ENCODE data around the gene SYNJ2.

SYNJ2 gene

GRCh38 chr6:157985378-157986155 is 3.9 kb downstream of the SYNJ2 start:
- DNase-seq (ENCODE audit: low read depth) = no peak
- TF ChIP-seq POLR2A (IDR thresholded peaks at IDR 0.05; ENCODE audit: extremely low read depth, insufficient read length) (no peak), MYC (IDR thresholded peaks at IDR 0.05; ENCODE audit: low read depth, low read length) (no peak)
- TF ChIP-seq, protein P1, sequence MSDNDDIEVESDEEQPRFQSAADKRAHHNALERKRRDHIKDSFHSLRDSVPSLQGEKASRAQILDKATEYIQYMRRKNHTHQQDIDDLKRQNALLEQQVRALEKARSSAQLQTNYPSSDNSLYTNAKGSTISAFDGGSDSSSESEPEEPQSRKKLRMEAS (IDR thresholded peaks at IDR 0.05; ENCODE audit: low read depth, low read length) = no peak
- TF ChIP-seq, protein P2, sequence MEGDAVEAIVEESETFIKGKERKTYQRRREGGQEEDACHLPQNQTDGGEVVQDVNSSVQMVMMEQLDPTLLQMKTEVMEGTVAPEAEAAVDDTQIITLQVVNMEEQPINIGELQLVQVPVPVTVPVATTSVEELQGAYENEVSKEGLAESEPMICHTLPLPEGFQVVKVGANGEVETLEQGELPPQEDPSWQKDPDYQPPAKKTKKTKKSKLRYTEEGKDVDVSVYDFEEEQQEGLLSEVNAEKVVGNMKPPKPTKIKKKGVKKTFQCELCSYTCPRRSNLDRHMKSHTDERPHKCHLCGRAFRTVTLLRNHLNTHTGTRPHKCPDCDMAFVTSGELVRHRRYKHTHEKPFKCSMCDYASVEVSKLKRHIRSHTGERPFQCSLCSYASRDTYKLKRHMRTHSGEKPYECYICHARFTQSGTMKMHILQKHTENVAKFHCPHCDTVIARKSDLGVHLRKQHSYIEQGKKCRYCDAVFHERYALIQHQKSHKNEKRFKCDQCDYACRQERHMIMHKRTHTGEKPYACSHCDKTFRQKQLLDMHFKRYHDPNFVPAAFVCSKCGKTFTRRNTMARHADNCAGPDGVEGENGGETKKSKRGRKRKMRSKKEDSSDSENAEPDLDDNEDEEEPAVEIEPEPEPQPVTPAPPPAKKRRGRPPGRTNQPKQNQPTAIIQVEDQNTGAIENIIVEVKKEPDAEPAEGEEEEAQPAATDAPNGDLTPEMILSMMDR (IDR thresholded peaks at IDR 0.05; ENCODE audit: low read depth, low read length) = no peak
- H3K4me3 ChIP-seq (ENCODE audit: low read depth, low read length) = no peak overlapping the region

DNA sequence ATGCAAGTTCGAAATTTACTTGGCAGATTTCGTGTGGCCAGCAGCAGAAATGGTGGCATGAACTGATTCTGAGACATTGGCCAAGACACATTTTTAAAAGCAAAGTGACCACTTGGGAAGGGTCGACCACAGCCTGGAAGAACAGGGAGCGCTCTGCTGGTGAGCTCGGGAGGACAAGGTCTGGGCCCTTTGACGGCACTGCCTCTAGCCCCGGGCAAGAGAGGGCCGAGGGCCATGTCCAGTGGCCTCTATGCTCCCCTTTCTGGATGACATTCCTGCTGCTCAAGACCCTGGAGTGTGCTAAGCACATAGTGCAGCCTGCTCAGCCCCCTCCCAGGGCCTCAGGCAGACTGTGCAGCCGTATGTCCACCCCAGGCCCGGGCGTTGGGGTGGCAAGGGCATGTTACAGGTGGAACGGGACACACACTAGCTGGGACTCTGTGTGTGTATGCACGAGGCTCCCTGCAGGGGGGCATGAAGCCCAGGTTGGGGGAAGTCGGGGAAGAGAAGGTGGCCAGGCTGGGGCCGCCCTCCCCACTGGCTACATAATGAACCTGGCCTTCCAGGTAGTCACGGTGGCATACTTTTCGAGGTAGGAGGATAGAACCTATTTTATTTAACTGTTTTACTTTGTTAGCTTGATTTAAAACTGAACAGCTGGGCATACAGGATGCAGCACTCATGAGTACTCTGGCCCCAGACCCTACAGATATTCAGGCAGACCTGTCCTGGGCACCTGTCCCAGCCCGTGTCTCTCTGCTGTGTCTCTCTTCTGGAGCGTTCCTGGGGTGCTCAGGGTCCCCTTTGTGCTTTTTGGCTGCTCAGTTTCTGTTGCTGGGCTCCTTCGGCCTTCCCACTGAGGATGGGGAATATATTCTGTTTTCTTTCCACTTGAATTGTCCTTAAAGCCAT is 6.4 kb downstream of the SYNJ2 start:
- no peak for DNase-seq (ENCODE audit: low read depth)
- TF ChIP-seq MYC (IDR thresholded peaks at IDR 0.05; ENCODE audit: low read depth, low read length) = no peak
- TF ChIP-seq, protein P1 (IDR thresholded peaks at IDR 0.05; ENCODE audit: low read depth, low read length) = no peak
- TF ChIP-seq, protein P2 (IDR thresholded peaks at IDR 0.05; ENCODE audit: low read depth, low read length) = no peak
- H3K4me3 ChIP-seq (ENCODE audit: low read depth, low read length) = no peak overlapping the region

- no peak for DNase-seq (ENCODE audit: low read depth)
- TF ChIP-seq MYC (IDR thresholded peaks at IDR 0.05; ENCODE audit: low read depth, low read length) (no peak), POLR2A (IDR thresholded peaks at IDR 0.05; ENCODE audit: extremely low read depth, insufficient read length) (no peak)
- TF ChIP-seq, protein P1 (IDR thresholded peaks at IDR 0.05; ENCODE audit: low read depth, low read length) = no peak
- TF ChIP-seq, protein P2 (IDR thresholded peaks at IDR 0.05; ENCODE audit: low read depth, low read length) = no peak
- H3K4me3 ChIP-seq (ENCODE audit: low read depth, low read length) = no peak overlapping the region
These were observed 7.0 kb downstream of the SYNJ2 start for GRCh38 chr6:157988700-157989063.

DNA sequence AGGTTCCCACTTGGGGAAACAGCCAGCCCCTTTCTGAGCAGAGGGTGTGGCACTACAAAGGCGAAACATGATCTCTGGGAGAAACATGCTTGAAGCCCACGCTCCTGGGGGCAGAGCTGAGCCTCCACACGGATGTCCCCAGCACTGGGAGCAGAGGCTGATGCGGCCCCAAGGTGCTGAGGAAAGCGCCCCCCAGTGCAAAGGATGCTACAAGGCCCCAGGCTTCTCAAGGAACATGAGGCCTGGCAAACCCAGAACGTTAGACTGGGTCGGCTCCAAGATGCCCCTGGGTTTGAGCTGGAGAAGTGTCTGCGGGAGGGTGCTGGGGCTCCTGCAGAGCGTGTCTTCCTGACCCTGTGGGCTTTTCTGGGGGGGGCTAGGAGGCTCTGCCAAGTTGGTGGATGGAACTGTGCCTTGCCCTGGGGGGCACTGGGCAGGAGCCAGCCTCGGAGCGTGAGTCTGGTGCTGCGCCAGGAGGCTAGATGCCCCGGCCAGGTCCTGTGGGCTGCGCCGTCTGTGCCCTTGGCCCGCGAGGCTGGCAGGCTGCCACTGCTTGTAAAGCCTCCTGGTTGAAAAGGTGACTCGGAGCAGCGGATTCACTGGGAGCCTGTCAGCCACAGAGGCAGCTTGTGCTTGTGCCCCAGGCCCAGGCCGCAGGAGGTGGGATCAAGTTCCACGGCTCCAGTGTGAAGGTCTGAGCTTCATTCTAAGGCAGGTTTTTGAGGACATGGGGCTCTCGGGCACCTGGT is 8.1 kb downstream of the SYNJ2 start:
- no peak for TF ChIP-seq POLR2A (IDR thresholded peaks at IDR 0.05; ENCODE audit: extremely low read depth, insufficient read length)
- TF ChIP-seq, protein P1 (IDR thresholded peaks at IDR 0.05; ENCODE audit: low read depth, low read length) = no peak
- TF ChIP-seq, protein P2 (IDR thresholded peaks at IDR 0.05; ENCODE audit: low read depth, low read length) = no peak
- no peak for TF ChIP-seq MYC (IDR thresholded peaks at IDR 0.05; ENCODE audit: low read depth, low read length)
- peak; percentile 41 for DNase-seq (ENCODE audit: low read depth)
- peak overlapping the region; percentile 40 for H3K4me3 ChIP-seq (ENCODE audit: low read depth, low read length)

DNA sequence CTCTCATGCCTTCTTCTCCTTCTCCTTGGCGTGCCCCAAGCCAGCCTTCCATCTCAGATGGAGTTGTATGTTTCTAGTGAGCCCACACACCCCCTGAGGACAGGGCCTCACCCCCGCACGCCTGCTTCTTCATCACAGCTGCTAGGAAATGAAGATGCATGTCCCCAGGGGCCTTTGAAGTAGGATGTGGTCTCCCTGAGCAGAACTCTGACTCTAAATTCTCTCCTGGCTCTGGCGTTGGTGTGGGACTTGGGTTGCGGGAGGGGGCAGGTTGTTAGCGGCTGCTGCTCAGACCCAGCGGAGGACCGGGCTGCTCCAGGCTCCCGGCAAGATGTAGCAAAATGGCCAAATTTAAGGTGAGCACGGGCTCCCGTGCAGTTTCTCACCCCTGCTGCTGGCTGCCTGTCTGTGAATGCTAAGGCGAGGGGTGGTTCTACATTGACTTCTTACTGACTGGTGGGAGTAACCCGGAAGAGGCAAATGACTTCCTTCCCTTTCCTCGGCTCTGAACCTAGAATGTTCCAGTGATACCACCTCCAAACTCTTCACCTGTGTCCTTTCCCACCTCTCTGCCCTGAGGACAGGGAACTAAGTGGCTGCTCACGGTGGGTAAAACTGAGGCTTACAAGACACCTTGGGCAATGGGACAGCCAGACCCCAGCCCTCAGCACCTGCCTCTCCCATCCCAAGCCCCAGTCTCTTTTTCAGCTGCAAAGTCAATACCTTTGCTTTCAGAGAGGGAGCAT is 8.8 kb downstream of the SYNJ2 start:
- H3K4me3 ChIP-seq (ENCODE audit: low read depth, low read length) = peak overlapping the region; percentile 40
- TF ChIP-seq, protein P1 (IDR thresholded peaks at IDR 0.05; ENCODE audit: low read depth, low read length) = peak; percentile 63
- TF ChIP-seq POLR2A (IDR thresholded peaks at IDR 0.05; ENCODE audit: extremely low read depth, insufficient read length) (no peak), MYC (IDR thresholded peaks at IDR 0.05; ENCODE audit: low read depth, low read length) (peak; percentile 34; the same call in 1 of the 2 replicates)
- TF ChIP-seq, protein P2 (IDR thresholded peaks at IDR 0.05; ENCODE audit: low read depth, low read length) = no peak
- peak; percentile 99 for DNase-seq (ENCODE audit: low read depth)

All from NB4 (cell line).